Stimulated activated CD8-positive, alpha-beta memory T cell treated with anti-CD3 and anti-CD28 coated beads, Interleukin-12 subunit alpha, Interleukin-12 subunit beta, amount 100 ng/mL, for 24 hours (primary cell): ENCODE data around the gene MBD3.
"Not testable (repeated sequence)": the region's sequence is repeated elsewhere in the genome, so short reads cannot be mapped to it uniquely, and the experiment has no call there.

ENCODE experiments used
- DNase-seq: peaks from one replicate; pipeline ENCODE4 v3.0.0-alpha.2; 2020; ENCODE audit errors: extremely low read depth

MBD3 gene

GRCh38 chr19:1539749-1540148 lies 52.9 kb downstream of the MBD3 start:
- not testable (repeated sequence) for DNase-seq

DNA sequence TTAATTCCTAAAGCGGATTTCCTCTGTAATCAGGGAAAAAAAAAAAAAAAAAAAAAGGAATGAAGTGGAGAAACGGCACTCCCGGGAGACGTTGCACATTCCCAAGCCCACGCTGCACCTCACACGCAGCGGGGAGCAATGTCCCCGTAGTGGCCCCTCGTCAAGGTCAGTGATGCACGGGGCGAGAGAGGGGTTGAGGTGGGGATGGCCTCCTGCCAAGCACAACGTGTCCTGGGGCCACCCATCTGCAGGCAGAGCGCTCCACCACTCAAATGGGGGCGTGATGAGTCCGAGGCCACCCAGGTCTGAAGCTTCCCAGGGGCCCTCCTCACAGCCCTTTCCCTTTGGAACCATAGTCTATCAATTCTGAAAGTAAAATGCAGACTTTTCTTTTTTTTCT lies 53.7 kb downstream of the MBD3 start:
- no peak for DNase-seq

DNA sequence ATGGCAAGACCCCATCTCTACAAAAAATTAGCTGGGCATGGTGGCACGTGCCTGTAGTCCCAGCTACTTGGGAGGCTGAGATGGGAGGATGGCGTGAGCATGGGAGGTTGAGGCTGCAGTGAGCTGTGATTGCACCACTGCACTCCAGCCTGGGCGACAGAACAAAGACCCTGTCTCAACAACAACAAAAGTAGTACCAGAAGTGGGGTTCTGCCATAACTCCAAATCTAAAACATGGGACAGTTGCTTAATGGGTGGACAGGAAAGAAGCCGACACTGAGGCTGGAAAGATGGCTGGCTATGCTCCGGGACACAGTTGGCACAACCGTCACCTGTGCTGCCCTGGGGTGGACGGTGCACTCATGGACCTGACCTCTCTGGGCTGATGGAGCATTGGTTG lies 57.0 kb downstream of the MBD3 start:
- not testable (repeated sequence) for DNase-seq

- DNase-seq = no peak
Observed at GRCh38 chr19:1534972-1535371, 57.7 kb downstream of the MBD3 start.

GRCh38 chr19:1533510-1534150 lies 59.0 kb downstream of the MBD3 start:
- DNase-seq = no peak

GRCh38 chr19:1532003-1532402 lies 60.7 kb downstream of the MBD3 start:
- DNase-seq = no peak

DNA sequence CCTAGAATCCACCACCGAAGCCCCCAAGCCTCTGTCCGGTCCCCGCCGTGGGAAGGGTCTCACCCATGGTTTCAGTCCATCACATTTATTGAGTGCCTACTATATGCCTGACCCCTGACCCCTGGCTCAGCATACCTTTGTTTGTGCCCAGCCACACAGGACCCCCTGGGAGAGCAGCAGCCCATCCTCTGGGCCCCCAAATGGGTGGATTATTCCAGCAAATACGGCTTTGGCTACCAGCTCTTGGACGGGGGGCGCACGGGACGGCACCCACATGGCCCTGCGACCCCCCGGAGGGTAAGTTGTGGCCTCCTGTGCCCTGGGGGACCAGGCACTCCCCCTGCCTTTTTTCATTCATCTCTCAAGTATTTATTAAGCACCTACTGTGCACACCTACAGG lies 61.1 kb downstream of the MBD3 start:
- no peak for DNase-seq

DNA sequence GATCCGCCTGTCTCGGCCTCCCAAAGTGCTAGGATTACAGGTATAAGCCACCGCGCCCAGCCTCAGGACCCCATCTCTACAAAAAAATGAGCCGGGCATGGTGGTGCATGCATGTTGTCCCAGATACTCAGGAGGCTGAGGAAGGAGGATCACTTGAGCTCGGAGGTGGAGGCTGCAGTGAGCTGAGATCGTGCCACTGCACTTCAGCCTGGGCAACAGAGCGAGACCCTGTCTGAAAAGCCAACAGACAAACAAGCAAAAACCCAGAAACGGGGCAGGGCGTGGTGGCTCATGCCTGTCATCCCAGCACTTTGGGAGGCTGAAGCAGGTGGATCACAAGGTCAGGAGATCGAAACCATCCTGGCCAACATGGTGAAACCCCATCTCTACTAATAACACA lies 61.8 kb downstream of the MBD3 start:
- not testable (repeated sequence) for DNase-seq

DNA sequence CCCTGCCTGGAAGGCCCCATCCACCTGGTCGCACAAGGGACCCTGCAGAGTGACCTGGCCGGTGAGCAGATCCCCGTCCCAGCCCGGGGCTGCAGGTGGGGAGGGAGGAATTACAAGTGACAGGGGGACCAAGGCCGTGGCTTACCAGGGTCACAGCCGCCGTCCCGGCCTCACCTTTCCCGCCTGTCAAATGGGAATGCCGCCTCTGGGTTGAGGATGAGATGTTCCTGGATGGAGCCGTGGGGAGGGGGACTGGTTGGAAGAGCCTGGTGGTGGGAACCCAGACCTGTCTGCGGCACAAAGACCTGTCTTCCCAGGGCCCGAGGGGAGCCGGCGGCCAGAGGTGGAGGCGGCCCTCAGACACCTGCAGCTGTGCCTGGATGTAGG lies 63.2 kb downstream of the MBD3 start:
- no peak for DNase-seq

DNA sequence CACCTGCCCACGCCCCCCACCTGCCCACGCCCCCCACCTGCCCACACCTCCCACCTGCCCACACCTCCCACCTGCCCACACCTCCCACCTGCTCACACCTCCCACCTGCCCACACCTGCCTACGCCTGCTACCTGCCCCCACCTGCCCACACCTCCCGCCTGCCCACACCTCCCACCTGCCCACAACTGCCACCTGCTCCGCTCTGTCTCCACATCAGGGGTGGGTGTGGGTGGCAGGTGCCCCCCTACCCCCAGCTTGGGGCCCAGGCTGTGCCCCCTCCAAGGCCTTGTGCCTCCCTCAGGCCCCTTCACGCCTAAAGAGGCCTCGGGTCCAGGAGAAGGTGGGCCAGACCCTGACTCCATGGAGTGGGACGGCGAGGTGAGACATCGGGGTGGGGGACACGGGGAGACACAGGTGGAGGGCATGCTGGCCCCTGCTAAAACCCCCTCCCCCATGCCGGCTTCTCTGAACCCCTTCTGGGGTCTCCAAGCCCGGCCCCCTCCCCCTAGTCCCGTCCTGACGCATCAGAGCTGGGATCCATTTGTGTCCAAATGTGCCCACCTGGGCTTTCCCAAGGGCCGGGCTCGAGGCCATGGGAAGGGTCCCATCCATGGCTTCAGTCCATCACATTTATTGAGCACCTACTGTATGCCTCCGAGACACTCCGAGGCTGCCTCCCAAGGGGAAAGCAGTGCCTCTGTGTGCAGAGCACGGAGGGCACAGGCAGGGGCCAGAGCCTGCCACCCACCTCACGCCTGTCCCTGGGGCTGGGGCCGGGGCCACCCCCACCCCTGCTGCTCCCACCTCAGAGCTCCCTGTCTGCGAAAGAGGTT lies 63.9 kb downstream of the MBD3 start:
- no peak for DNase-seq

DNA sequence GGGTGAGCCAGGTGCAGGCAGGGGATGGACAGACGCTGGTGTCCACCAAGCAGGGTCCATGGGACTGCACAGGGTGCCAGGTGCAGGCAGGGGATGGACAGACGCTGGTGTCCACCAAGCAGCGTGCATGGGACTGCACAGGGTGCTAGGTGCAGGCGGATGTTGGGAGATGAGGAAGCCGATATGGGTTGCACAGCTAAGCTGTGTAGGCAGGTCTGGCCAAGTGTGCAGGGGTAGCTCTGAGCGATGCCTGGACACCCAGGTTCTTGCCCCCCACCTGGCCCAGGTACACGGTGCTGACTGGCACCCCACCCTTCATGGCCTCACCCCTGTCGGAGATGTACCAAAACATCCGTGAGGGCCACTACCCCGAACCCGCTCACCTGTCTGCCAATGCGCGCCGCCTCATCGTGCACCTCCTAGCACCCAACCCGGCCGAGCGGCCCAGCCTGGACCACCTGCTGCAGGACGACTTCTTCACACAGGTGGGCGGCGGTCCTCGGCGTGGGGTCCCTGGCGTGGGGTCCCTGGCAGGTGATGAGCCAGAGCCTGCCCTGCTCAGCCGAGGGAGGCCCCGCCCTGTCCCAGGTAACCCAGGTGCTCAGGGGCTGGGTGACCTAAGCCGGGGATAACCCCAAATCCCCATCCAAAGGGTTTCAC lies 64.9 kb downstream of the MBD3 start:
- DNase-seq = no peak

GRCh38 chr19:1526979-1527649 lies 65.6 kb downstream of the MBD3 start:
- DNase-seq = no peak

GRCh38 chr19:1526066-1526778 lies 66.4 kb downstream of the MBD3 start:
- no peak for DNase-seq

GRCh38 chr19:1525343-1525742 lies 67.3 kb downstream of the MBD3 start:
- DNase-seq = no peak

GRCh38 chr19:1524972-1525325 lies 67.7 kb downstream of the MBD3 start:
- no peak for DNase-seq

DNA sequence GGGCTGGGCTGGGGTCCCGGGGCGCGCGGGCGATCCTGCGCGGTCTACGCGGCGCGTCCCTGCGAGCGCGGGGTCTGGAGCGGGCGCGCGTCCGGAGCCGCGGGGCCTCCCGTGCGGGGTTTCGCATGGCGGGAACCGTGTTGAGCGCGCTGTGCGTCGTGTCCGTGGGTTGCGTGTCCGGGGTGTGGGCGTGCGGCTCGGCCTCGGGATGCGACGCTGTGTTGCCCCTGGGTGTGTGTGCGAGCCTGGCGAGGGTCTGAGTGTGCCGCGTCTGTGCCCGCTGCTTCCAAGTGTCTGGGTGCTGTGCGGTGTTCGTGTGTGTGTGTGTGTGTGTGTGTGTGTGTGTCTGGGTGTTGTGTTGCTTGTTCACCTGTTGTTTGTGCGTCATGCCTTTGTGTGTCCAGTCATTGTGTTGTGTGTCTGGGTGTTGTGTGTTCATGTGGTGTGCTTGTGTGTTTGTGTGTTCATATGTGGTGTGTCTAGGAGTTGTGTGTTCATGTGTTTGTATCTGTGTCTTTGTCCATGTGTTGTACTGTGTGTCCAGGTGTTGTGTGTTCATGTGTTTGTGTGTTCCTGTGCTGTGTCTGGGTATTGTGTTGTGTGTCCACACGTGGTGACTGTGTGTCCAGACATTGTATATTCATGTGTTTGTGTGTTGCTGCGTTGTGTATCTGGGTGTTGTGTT lies 68.2 kb downstream of the MBD3 start:
- DNase-seq = no peak
